Endometrial microvascular endothelial cells (primary cell): ENCODE measurements around the gene RPA1. TPM values are rescaled to one million over a fixed set of nuclear protein-coding genes. Genes with fewer than 3 reads are reported as not detected.

Experiments used
- in situ Hi-C: cut with HindIII; loops from 2 replicates; pipeline ENCODE4 v1.10.0; 2017; ENCODE audit warnings: low sequenced_read_pairs, low pct_unique_long_range_greater_than_20kb; ENCODE audit errors: inconsistent ontology term
- total RNA-seq: library from RNA; depleted of rRNA; stranded (reverse); fragments of >200 nt; gene quantifications from one replicate; pipeline ENCODE4 v1.2.3, GENCODE V29; 2015; ENCODE audit errors: inconsistent ontology term

Gene RPA1
- total RNA-seq, 1 donor from 2014 or later: 33.3 TPM

DNA sequence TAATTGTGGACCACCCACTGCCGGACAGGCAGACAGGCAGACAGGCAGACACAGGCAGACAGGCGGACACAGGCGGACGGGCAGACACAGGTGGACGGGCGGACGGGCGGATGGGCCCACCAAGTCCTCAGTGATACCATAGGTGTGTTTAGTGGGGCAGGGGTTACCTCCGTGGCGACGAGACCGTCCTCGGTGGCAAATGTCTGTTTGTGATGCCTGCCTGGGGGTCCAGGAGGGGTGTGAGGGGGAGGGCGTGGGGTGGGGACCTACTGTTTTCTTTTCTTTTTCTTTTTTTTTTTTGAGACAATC lies 118.7 kb downstream of the RPA1 start:
- in situ Hi-C loops: no loop called here

Other genes starting within 250 kb of the RPA1 start
- 47.9 TPM for gene SLC43A2, start 201.2 kb upstream of the RPA1 start, total RNA-seq
- 120 TPM for gene SCARF1, start 184.3 kb upstream of the RPA1 start, total RNA-seq
- gene RILP, start 180.1 kb upstream of the RPA1 start, total RNA-seq: 22.0 TPM
- gene PRPF8, start 145.1 kb upstream of the RPA1 start, total RNA-seq: 183 TPM
- 0.19 TPM for gene TLCD2, start 119.6 kb upstream of the RPA1 start, total RNA-seq
- 24.2 TPM for gene WDR81, start 105.3 kb upstream of the RPA1 start, total RNA-seq
- gene SERPINF2, start 87.1 kb upstream of the RPA1 start, total RNA-seq: 0.56 TPM
- gene SERPINF1, start 67.9 kb upstream of the RPA1 start, total RNA-seq: not detected
- gene SMYD4, start 103 bp upstream of the RPA1 start, total RNA-seq: 6.7 TPM
- not detected for gene RTN4RL1, start 195.3 kb downstream of the RPA1 start, total RNA-seq
- 38.8 TPM for gene DPH1, start 200.1 kb downstream of the RPA1 start, total RNA-seq
- 97.7 TPM for gene OVCA2, start 212.0 kb downstream of the RPA1 start, total RNA-seq
- gene HIC1, start 225.1 kb downstream of the RPA1 start, total RNA-seq: 27.2 TPM